RWPE2 (cell line): ENCODE results near the gene UNC45A.

Source experiments
- ATAC-seq: fragments of 200-7000 bp; cut with Tn5 transposase; 3 replicates; pipeline ENCODE4 v1.9.1; 2021; ENCODE audit warnings: low read depth
- DNase-seq: peaks from one replicate; pipeline ENCODE4 v3.0.0-alpha.2; 2020; ENCODE audit warnings: low spot score
- H3K27ac ChIP-seq: fragments of 450-650 bp; 2 replicates; pipeline ENCODE4 v1.5.1; 2017; ENCODE audit warnings: mild to moderate bottlenecking; ENCODE audit not compliant: poor library complexity, severe bottlenecking
- H3K27me3 ChIP-seq: fragments of 250-450 bp; sonication (Bioruptor Pico); 2 replicates; pipeline ENCODE4 v1.5.1; 2021; ENCODE audit warnings: mild to moderate bottlenecking, moderate library complexity; ENCODE audit not compliant: insufficient read depth, poor library complexity, severe bottlenecking
- H3K36me3 ChIP-seq: fragments of 250-450 bp; sonication (Bioruptor Pico); 2 replicates; pipeline ENCODE4 v1.5.1; 2020; ENCODE audit warnings: low read depth, mild to moderate bottlenecking, moderate library complexity
- H3K4me1 ChIP-seq: fragments of 250-450 bp; sonication (Bioruptor Pico); 2 replicates; pipeline ENCODE4 v1.5.1; 2021; ENCODE audit warnings: mild to moderate bottlenecking, moderate library complexity; ENCODE audit not compliant: insufficient read depth, poor library complexity, severe bottlenecking
- H3K4me3 ChIP-seq: fragments of 250-450 bp; sonication (Bioruptor Pico); 2 replicates; pipeline ENCODE4 v1.5.1; 2021; ENCODE audit warnings: mild to moderate bottlenecking, moderate library complexity; ENCODE audit not compliant: severe bottlenecking
- H3K9me3 ChIP-seq: fragments of 250-450 bp; sonication (Bioruptor Pico); 2 replicates; pipeline ENCODE4 v1.5.1; 2021; ENCODE audit warnings: mild to moderate bottlenecking, moderate library complexity; ENCODE audit not compliant: severe bottlenecking
- CTCF ChIP-seq: fragments of 450-650 bp; IDR thresholded peaks from one replicate; pipeline ENCODE4 v1.5.1; 2017; ENCODE audit warnings: mild to moderate bottlenecking, moderate library complexity; ENCODE audit not compliant: poor library complexity, severe bottlenecking

Gene UNC45A

GRCh38 chr15:90911906-90912769, 22.9 kb upstream of the UNC45A start:
- H3K4me1 ChIP-seq: no peaks in the 10 kb centered on the region
- ATAC-seq (no peak), DNase-seq (peak; percentile 75)
- H3K4me3 ChIP-seq: no peak overlapping the region
- no peaks in the 10 kb centered on the region for H3K27me3 ChIP-seq
- no peak overlapping the region for H3K27ac ChIP-seq
- no peaks in the 10 kb centered on the region for H3K9me3 ChIP-seq
- peaks cover 20% of the 10 kb centered on the region for H3K36me3 ChIP-seq
- no peak for TF ChIP-seq CTCF

GRCh38 chr15:90912770-90913075, 22.4 kb upstream of the UNC45A start:
- no peak for TF ChIP-seq CTCF
- H3K36me3 ChIP-seq: peaks cover 20% of the 10 kb centered on the region
- H3K27me3 ChIP-seq: no peaks in the 10 kb centered on the region
- no peaks in the 10 kb centered on the region for H3K4me1 ChIP-seq
- no peak for ATAC-seq
- no peak for DNase-seq
- no peak overlapping the region for H3K27ac ChIP-seq
- H3K4me3 ChIP-seq: no peak overlapping the region
- H3K9me3 ChIP-seq: no peaks in the 10 kb centered on the region

- no peak for TF ChIP-seq CTCF
- H3K36me3 ChIP-seq: peaks cover 22% of the 10 kb centered on the region
- ATAC-seq: no peak
These were observed 21.6 kb upstream of the UNC45A start for GRCh38 chr15:90913398-90913944.

GRCh38 chr15:90914305-90915080, 20.6 kb upstream of the UNC45A start:
- DNase-seq (no peak), ATAC-seq (no peak)
- Histone ChIP-seq H3K4me1 (no peaks in the 10 kb centered on the region), H3K9me3 (no peaks in the 10 kb centered on the region), H3K27ac (no peak overlapping the region), H3K27me3 (no peaks in the 10 kb centered on the region), H3K36me3 (peaks cover 22% of the 10 kb centered on the region), H3K4me3 (no peak overlapping the region)
- no peak for TF ChIP-seq CTCF

More at GRCh38 chr15:90913398-90913944, 21.6 kb upstream of the UNC45A start:
- no peak overlapping the region for H3K4me3 ChIP-seq
- no peaks in the 10 kb centered on the region for H3K9me3 ChIP-seq
- no peaks in the 10 kb centered on the region for H3K27me3 ChIP-seq
- H3K4me1 ChIP-seq: no peaks in the 10 kb centered on the region
- H3K27ac ChIP-seq: no peak overlapping the region
- no peak for DNase-seq
